NCI-H524 (cell line): ENCODE results near the gene DHCR24.
A peak's percentile ranks its signal among the peaks of the same experiment; 100 is the strongest.

Experiments used
- DNase-seq, 2 experiments: peaks; one replicate each; lab custom pipeline; 2025; lab: John Stamatoyannopoulos, UW

The DHCR24 gene

DNA sequence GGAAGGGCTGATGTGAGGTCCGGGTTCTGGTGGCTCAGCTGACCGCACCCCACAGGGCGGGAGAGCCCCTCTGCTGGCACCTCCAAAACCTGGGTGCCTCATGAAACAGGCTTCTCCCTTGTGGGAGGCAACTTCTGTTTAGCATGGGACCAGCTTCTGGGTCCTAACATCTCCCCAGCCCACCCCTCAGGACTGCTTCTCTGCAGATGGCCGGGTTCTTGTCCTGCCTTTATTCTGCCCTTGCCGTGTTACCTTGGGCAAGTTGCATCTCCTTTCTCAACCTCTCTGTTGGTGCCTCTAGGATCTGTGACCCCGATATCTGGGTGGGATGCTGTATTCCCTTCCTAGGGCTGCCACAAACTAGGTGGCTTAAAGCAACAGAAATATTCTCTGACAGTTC is 70.9 kb downstream of the DHCR24 start:
- DNase-seq = no peak

- DNase-seq = peak; percentile 12 to 73
Measured at GRCh38 chr1:54815086-54815876, 71.7 kb downstream of the DHCR24 start.

DNA sequence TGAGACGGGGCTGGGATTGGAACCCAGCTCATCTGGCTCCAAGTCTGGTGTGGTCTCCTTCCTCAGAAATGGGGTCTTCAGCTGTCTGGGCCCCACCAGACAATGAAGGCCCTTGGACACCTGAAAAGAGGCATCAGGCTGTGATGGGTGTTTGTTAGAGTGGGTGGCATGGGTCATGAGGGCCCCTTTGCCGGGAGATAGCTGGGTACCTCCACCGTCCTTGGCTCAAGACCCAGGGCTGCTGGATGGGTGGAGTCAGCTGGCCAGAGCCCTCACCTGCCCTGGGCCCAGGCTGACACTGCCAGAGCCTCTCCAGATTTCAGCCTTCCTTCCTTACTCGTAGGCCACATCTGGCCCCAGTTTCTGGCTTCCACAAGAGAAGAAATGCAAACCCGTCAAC is 72.4 kb downstream of the DHCR24 start:
- no peak for DNase-seq

DNA sequence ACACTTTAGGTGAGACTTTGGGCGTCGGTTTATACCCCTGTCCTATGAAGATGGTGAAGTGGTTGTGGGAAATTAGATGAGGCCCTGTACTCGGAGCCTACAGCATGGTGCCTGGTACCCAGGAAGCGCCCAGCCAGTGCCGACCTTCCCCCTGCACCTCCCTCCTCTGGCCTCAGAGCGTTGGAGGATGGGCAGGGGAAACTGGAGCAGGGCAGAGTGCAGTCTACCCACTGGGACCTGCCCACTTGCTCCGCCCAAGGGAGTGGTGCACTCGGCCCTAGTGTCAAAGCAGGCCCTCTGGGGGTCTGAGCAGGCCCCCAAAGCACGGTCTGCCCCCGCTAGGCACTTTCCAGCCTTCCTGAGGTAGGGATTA is 72.9 kb downstream of the DHCR24 start:
- no peak for DNase-seq

- no peak for DNase-seq
Measured at GRCh38 chr1:54813485-54814125, 73.4 kb downstream of the DHCR24 start.

DNA sequence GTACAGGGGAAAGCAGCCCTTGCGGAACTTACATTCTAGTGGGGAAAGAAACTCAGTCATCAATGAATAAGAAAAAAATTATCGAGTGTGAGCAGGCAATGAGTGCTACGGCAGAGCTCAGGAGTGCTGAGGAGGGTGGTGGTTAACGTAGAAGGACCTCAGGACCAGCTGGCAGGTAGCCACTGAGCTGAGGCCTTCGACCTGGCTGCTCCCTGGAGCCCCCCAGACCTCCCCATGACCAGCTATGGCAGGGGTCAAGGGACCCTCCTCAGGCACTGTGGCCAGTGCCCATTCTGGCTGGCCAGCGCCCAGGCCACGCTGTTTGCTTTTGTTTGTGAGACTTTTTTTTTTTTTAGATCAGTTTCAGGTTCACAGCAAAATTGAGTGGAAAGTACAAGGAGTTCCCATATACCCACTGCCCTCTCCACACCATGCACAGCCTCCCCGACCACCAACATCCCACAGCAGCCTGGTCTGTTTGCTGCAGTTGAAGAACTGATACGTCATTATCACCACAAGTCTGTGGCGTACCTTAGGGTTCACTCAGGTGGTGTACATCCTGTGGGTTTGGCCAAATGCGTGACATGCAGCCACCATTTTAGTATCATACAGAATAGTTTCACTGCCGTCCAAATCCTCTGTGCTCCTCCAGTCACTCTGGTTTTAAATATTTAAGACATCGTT is 74.1 kb downstream of the DHCR24 start:
- no peak for DNase-seq

DNA sequence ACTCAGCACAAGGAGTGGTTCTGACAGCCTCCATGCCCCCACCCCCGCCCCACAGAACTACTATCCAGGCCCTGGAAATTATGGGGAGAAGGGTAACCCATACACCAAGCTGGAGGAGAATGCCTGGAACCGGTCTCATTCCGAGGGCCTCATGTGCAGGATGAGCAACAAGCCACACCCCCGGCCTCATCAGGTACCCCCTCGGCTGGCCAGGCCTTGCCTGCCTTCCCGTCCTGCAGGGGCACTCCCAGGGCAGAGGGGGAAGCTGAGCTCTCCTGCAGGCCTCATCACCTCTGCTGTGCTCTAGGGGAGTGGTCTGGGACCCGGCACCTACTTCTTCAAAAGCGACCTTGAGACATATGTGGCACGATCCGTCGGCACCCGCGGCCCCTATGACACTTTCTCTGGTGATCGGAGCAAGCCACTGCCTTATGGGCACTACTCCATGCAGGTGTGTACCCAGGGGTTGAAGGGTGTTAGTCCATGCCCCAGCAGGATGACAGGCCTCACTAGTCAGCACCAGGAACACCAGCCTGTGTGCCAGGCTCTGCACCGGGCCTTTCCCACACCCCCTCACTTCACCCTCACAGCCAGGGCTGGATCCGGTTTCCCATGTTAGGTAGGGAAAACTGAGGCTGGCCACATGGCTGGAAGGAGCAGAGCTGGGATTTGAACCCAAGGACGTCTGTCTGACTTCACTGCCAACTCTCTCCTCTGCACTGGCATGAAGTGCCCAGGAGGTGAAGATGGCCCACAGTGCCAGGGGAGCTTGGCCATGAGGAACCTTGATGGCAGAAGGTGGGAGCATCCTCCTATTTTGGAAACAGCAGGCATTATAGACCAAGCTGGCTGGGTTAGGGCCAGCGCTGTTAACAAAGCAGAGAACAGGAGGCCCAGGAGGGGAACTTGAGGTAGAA is 75.0 kb downstream of the DHCR24 start:
- no peak for DNase-seq

- no peak for DNase-seq
Measured at GRCh38 chr1:54811066-54811465, 75.9 kb downstream of the DHCR24 start.

- DNase-seq = peak; percentile 17 to 65
Measured at GRCh38 chr1:54810153-54810942, 76.6 kb downstream of the DHCR24 start.

DNA sequence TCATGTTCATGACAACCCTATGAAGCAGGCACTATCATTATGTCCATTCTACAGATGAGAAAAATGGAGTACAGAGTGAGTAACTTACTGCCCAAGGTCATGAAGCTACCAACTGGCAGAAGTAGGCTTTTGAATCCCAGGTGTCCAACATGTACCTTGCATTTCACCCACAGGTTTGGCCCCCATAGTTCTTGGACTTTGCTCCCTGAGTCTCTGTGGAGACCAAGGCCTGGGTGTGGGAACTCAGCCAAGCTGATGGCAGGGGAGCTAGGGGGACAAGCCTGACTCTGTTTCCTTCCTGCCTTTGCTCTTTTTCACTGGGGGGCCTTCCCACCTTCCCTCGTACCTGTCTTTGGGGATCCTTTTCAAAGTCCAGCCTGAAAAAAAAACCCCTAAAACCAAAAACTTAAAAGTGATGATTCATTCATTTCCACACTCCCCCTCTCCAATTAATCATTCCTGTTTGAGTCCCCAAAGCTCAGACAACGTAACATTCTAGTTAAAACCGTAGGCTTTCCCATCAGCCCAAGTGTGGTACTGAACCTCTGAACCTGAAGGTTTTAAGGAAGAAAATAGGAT is 77.4 kb downstream of the DHCR24 start:
- DNase-seq = no peak

DNA sequence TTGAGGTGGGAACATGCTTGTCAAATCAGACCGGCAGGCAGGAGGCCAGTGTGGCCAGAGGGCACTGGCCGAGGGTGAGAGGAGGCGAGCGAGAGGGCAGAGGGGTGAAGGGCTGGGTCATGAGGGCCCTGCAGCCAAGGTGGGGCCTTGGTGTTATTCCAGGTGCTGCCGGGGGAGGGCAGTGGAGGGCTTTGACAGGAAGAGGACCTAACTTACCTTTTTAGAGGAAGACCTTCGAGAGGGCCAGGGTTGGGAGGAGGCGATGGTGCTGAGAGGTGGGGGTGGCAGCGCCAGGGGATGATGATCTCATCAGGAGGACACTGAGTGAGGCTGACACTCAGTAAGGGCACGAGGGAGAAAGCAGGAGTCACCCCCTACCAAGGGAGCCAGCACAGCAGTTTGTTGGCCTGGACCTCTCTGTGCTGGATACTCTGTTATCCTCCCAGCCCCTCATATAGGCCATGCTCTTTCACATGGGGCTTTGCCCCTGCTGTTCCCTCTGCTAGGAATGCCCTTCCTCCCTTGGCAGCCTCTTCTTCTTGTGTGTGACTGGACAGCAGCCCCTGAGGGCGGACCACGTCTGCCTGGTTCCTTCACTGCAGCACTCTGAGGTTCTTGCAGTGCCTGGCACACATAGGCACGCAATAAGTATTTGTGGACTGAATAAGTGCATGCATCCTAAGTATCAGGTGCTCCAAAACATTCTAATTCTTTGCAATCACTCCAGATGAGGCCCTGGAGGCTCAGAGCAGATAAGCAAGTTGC is 78.4 kb downstream of the DHCR24 start:
- DNase-seq = no peak

DNA sequence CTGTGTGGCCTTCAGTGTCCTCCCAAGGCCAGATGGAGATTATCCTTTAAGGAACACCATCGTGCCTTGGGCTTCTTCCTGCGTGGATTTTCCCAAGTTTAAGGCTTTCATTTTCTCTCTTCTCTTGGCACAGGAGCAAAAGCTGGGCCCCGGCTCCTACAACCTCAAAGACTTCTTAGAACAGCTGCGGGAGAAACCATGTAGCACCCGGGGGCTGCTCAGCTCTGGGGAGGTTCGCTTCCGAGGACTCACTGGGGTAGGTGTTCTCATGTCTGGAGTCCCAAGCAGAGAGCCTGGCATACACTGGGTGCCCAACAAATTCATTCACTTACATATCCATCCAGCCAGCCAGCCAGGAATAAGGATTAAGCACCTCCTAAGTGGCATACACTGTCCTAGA is 79.2 kb downstream of the DHCR24 start:
- no peak for DNase-seq

GRCh38 chr1:54806931-54807611 is 79.9 kb downstream of the DHCR24 start:
- no peak for DNase-seq

DNA sequence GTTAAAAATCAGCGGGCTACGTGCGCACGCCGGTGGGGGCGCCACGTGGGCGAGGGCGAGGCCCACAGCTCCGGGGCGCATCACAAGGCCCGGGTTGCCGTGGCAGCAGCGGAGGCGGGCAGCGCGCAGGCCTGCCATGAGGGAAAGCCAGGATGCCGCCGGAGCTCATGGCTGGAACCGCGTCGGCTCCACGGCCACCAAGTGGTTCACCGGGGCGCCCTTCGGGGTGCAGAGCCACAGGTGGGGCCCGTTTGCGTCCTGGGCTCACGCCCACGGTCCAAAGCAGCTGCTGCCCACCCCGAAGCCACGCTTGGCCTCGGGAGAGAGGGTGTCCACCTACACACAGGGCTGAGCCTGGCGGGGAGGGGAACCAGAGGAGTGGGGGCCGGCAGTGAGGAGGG is 81.0 kb downstream of the DHCR24 start:
- no peak for DNase-seq

- no peak for DNase-seq
Measured at GRCh38 chr1:54805466-54805865, 81.5 kb downstream of the DHCR24 start.

DNA sequence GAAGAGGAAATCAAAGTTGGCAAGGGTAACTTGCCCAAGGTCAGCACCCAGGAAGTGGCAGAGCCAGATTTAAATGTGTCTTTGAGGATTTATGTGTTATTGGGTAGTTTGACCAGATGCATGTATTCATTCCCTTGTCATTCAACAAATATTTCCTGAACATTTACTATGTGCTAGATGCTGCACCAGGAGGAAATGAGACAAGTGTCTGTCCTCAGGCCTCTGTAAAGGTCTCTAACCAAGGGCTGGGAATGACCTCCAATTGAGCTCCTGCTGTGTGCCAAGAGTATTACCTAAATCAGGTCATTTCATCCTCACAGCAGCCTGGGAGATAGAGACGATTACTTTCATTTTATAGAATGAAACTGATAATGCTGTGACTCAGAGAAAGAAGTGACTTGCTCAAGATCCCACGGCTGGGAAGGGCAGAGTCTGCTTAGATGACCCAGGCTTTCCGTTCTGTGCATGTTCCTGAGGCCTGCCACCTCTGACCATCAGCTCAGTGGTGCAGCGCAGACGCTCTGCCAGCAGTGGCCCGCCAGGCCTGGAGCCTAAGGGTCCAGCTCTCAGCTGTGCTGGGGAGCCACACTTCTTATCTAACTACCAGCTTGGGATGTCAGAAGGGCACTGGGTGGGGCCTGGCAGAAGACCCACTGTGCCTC is 82.4 kb downstream of the DHCR24 start:
- no peak for DNase-seq

DNA sequence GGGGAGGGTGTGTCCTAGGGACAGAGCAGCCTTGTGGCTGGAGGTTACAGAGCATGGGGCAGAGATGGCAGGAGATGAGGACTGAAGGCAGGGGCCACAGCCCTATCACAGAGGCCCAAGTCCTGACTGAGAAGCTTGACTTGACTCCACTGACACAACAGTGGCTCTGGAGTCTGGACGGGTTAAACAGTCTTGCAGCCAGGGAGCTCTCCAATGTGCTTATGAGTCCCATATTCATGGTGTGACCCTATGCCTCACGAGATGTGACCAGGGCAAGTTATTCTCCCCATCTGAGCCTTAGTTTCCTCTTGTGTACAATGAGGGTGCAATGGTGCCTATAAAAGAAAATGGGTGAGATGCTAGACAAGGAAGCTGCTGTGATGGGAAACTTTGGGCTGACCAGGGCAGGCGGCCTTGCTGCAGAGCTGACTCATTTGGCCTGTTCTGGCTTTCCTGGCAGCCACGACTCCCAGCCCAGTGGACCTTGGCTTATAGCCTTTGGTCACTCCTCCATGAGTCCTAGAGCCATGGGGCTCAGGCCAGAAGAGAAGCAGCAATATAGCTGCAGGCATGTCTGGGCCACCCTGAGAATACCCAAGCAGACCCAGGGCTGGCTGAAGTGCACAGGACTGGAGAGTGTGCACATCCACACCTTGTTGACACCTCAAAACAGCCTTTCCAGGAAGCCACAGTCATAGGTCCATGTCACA is 83.1 kb downstream of the DHCR24 start:
- no peak for DNase-seq
